ENCODE results near the gene CNKSR3. TPM values are rescaled to one million over a fixed set of nuclear protein-coding genes. Genes with fewer than 3 reads are reported as not detected.

CNKSR3 gene
- total and polyA plus RNA-seq, 8 donors, result 1.2 to 40.0 (median 6.2) TPM

- Histone ChIP-seq H3K9me3 (no peaks in the 10 kb centered on the region), H3K27me3 (no peaks in the 10 kb centered on the region), H3K27ac (peak overlapping the region in 2 of 5 donors; percentile 15 to 69), H3K36me3 (no peaks in the 10 kb centered on the region), H3K4me3 (no peak overlapping the region), H3K4me1 (peaks cover 14 to 49% (median 28%) of the 10 kb centered on the region in 4 donors)
- intact Hi-C loops (cut with DNase I; ENCODE audit: low total_unique reads), result no loop called here
- no peak for DNase-seq
- 84 to 92% (median 89%) methylated on average over 13 of the region's 13 CpGs for WGBS, 5 donors
- TF ChIP-seq POLR2A (IDR thresholded peaks at IDR 0.05) (no peak), EP300 (IDR thresholded peaks at IDR 0.05) (no peak), POLR2AphosphoS5 (IDR thresholded peaks at IDR 0.05) (no peak), CTCF (IDR thresholded peaks at IDR 0.05) (no peak)
Observed at GRCh38 chr6:154460306-154461071, 50.0 kb downstream of the CNKSR3 start.

- intact Hi-C loops (cut with DNase I; ENCODE audit: low total_unique reads), result no loop called here
- Histone ChIP-seq H3K27ac (peak overlapping the region in 4 of 5 donors; percentile 11 to 69 (median 30)), H3K4me3 (no peak overlapping the region), H3K4me1 (peaks cover 14 to 56% (median 28%) of the 10 kb centered on the region in 4 donors), H3K36me3 (no peaks in the 10 kb centered on the region), H3K27me3 (no peaks in the 10 kb centered on the region), H3K9me3 (no peaks in the 10 kb centered on the region)
- no peak for DNase-seq
- peak in 1 of 3 donors; percentile 32 for TF ChIP-seq POLR2AphosphoS5 (IDR thresholded peaks at IDR 0.05)
- no peak for TF ChIP-seq EP300 (IDR thresholded peaks at IDR 0.05)
- WGBS, 5 donors, result 79 to 94% (median 89%) methylated on average over 6 of the region's 6 CpGs
Observed at GRCh38 chr6:154459513-154459912, 51.0 kb downstream of the CNKSR3 start.

- H3K27ac ChIP-seq, result peak overlapping the region in 4 of 5 donors; percentile 11 to 69 (median 30)
- 47 to 62% (median 56%) methylated on average over 8 of the region's 8 CpGs for WGBS, 5 donors
- TF ChIP-seq CTCF (IDR thresholded peaks at IDR 0.05), result no peak
- TF ChIP-seq POLR2AphosphoS5 (IDR thresholded peaks at IDR 0.05), result no peak
- no peak for TF ChIP-seq EP300 (IDR thresholded peaks at IDR 0.05)
- no peak for TF ChIP-seq POLR2A (IDR thresholded peaks at IDR 0.05)
- H3K4me3 ChIP-seq, result no peak overlapping the region
- intact Hi-C loops (cut with DNase I; ENCODE audit: low total_unique reads), result no loop called here
- no peaks in the 10 kb centered on the region for H3K27me3 ChIP-seq
- no peaks in the 10 kb centered on the region for H3K9me3 ChIP-seq
- peaks cover 14 to 51% (median 30%) of the 10 kb centered on the region in 4 donors for H3K4me1 ChIP-seq
- H3K36me3 ChIP-seq, result no peaks in the 10 kb centered on the region
- peak in 1 of 2 donors; percentile 40 for DNase-seq
Observed at GRCh38 chr6:154458565-154459470, 51.7 kb downstream of the CNKSR3 start.

- WGBS, 5 donors, result 29 to 59% (median 44%) methylated on average over 5 of the region's 5 CpGs
- H3K4me3 ChIP-seq, result no peak overlapping the region
- no peaks in the 10 kb centered on the region for H3K36me3 ChIP-seq
- H3K27ac ChIP-seq, result peak overlapping the region in 4 of 5 donors; percentile 11 to 69 (median 23)
- H3K9me3 ChIP-seq, result no peaks in the 10 kb centered on the region
- peak; percentile 40 to 57 for DNase-seq
- TF ChIP-seq EP300 (IDR thresholded peaks at IDR 0.05) (no peak), CTCF (IDR thresholded peaks at IDR 0.05) (no peak), POLR2AphosphoS5 (IDR thresholded peaks at IDR 0.05) (no peak), POLR2A (IDR thresholded peaks at IDR 0.05) (no peak)
- H3K27me3 ChIP-seq, result no peaks in the 10 kb centered on the region
- peaks cover 14 to 60% (median 33%) of the 10 kb centered on the region in 4 donors for H3K4me1 ChIP-seq
- intact Hi-C loops (cut with DNase I; ENCODE audit: low total_unique reads), result no loop called here
Observed at GRCh38 chr6:154457881-154458284, 52.6 kb downstream of the CNKSR3 start.
